GM23248 (cell line): ENCODE data around the gene ANKRD17.

Experiments
- EZH2 ChIP-seq: fragments of 200-600 bp; sonication (generic); IDR thresholded peaks from 2 replicates; pipeline ENCODE4 v1.6.1; 2018; ENCODE audit warnings: antibody characterized with exemption, mild to moderate bottlenecking; ENCODE audit not compliant: insufficient read depth, poor library complexity, severe bottlenecking
- EZH2phosphoT487 ChIP-seq: fragments of 200-600 bp; sonication (generic); IDR thresholded peaks from 2 replicates; pipeline ENCODE4 v1.6.1; 2018; ENCODE audit warnings: antibody characterized with exemption, moderate library complexity, mild to moderate bottlenecking, low read depth; ENCODE audit not compliant: insufficient read depth

GRCh38 chr4:73185903-73186302, 72.7 kb downstream of the ANKRD17 start:
- no peak for TF ChIP-seq EZH2
- TF ChIP-seq EZH2phosphoT487 = no peak
